Caco-2 (cell line): Measurements from ENCODE around the gene SLC12A9. TPM values are rescaled to one million over a fixed set of nuclear protein-coding genes. Genes with fewer than 3 reads are reported as not detected.

Experiments used
- BruUV-seq: library from RNA; stranded (reverse); fragments of 400-500 nt; replicated peaks from 2 replicates; lab custom pipeline; 2021; lab: Mats Ljungman, UMichigan
- CTCF ChIA-PET: fragments of 300-600 bp; sonication (Branson Sonifier 250); formaldehyde crosslinking; loops from one replicate; lab custom pipeline; 2022; ENCODE audit warnings: antibody characterized with exemption; lab: Charles Lee
- POLR2A ChIA-PET: fragments of 300-600 bp; sonication (Branson Sonifier 250); formaldehyde crosslinking; loops from one replicate; lab custom pipeline; 2022; ENCODE audit warnings: antibody characterized with exemption; lab: Charles Lee
- DNase-seq, 2 experiments: peaks; one replicate each; pipeline versions ENCODE4 v3.0.0 to v3.0.0-alpha.2; 2020 to 2022
- H3K27me3 ChIP-seq: replicated peaks from 2 replicates; pipeline ENCODE4 v1.6.0; 2011; ENCODE audit warnings: low read length; ENCODE audit not compliant: control insufficient read depth, insufficient read depth
- H3K36me3 ChIP-seq: 2 replicates; pipeline ENCODE4 v1.5.1; 2011; ENCODE audit warnings: low read length; ENCODE audit not compliant: control insufficient read depth, insufficient read depth
- H3K4me1 ChIP-seq: fragments of 250-450 bp; sonication (Bioruptor Pico); 2 replicates; pipeline ENCODE4 v1.5.1; 2020; ENCODE audit warnings: mild to moderate bottlenecking
- H3K4me3 ChIP-seq: 2 replicates; pipeline ENCODE4 v1.5.1; 2011; ENCODE audit warnings: low read depth, mild to moderate bottlenecking, control low read depth, low read length
- H3K9me3 ChIP-seq: fragments of 250-450 bp; sonication (Bioruptor Pico); 2 replicates; pipeline ENCODE4 v1.5.1; 2020; ENCODE audit warnings: mild to moderate bottlenecking, moderate library complexity
- H3K27ac Mint-ChIP-seq: one replicate; pipeline ENCODE4 v1.8.0; 2022; ENCODE audit warnings: mixed read lengths; ENCODE audit not compliant: unreplicated experiment
- H3K27me3 Mint-ChIP-seq: one replicate; pipeline ENCODE4 v1.8.0; 2022; ENCODE audit warnings: mixed read lengths; ENCODE audit not compliant: insufficient read depth, unreplicated experiment
- H3K36me3 Mint-ChIP-seq: one replicate; pipeline ENCODE4 v1.8.0; 2022; ENCODE audit warnings: mild to moderate bottlenecking, mixed read lengths; ENCODE audit not compliant: insufficient read depth, unreplicated experiment
- H3K4me1 Mint-ChIP-seq: one replicate; pipeline ENCODE4 v1.8.0; 2022; ENCODE audit warnings: low read depth, mixed read lengths; ENCODE audit not compliant: unreplicated experiment
- H3K4me3 Mint-ChIP-seq: one replicate; pipeline ENCODE4 v1.8.0; 2022; ENCODE audit warnings: mild to moderate bottlenecking, moderate library complexity, mixed read lengths; ENCODE audit not compliant: unreplicated experiment
- H3K9me3 Mint-ChIP-seq: one replicate; pipeline ENCODE4 v1.8.0; 2022; ENCODE audit warnings: mixed read lengths; ENCODE audit not compliant: unreplicated experiment
- CTCF ChIP-seq, 2 experiments: fragments of 200-600 bp in 1 of 2; IDR thresholded peaks; 1 replicate in 1 of 2; 2 replicates in 1 of 2; pipeline versions ENCODE4 v1.5.1 to v1.8.0; 2011 to 2022; ENCODE audit warnings: antibody characterized with exemption in 1 of 2, control low read depth in 1 of 2, inconsistent platforms in 1 of 2, low read depth in 1 of 2, low read length in 1 of 2, mild to moderate bottlenecking in 1 of 2, moderate library complexity in 1 of 2; ENCODE audit not compliant: insufficient read depth in 1 of 2, severe bottlenecking in 1 of 2, unreplicated experiment in 1 of 2
- intact Hi-C: fragments of 100-400 bp; cut with micrococcal nuclease; formaldehyde crosslinking; loops from one replicate; pipeline ENCODE4 v1.10.0; 2022; ENCODE audit not compliant: unreplicated experiment
- total RNA-seq: library from RNA; stranded (reverse); gene quantifications from 2 replicates; pipeline ENCODE4 v1.2.3, GENCODE V29; 2022

Gene SLC12A9
- total RNA-seq, 1 experiment from 2014 or later, result 60.7 TPM

GRCh38 chr7:100860702-100861615 lies 8.4 kb downstream of the SLC12A9 start:
- Mint-ChIP-seq H3K27ac (no peak overlapping the region), H3K9me3 (no peaks in the 10 kb centered on the region), H3K27me3 (no peaks in the 10 kb centered on the region), H3K4me1 (peaks cover 17% of the 10 kb centered on the region), H3K36me3 (peaks cover 67% of the 10 kb centered on the region), H3K4me3 (no peak overlapping the region)
- no TSS peak for BruUV-seq
- peaks cover 5% of the 10 kb centered on the region for H3K36me3 ChIP-seq
- no peak for TF ChIP-seq CTCF (IDR thresholded peaks at IDR 0.05; ENCODE audit: insufficient read depth in 1 of 2, low read depth in 1 of 2, low read length in 1 of 2, severe bottlenecking in 1 of 2, unreplicated experiment in 1 of 2)
- no peaks in the 10 kb centered on the region for H3K9me3 ChIP-seq
- DNase-seq, result no peak
- no peaks in the 10 kb centered on the region for H3K27me3 ChIP-seq
- H3K4me3 ChIP-seq, result no peak overlapping the region
- ChIA-PET POLR2A (no interaction called here), CTCF (no interaction called here)
- intact Hi-C loops, result no loop called here
- H3K4me1 ChIP-seq, result peaks cover 11% of the 10 kb centered on the region

GRCh38 chr7:100861616-100861985 lies 9.1 kb downstream of the SLC12A9 start:
- no TSS peak for BruUV-seq
- Mint-ChIP-seq H3K4me1 (peaks cover 15% of the 10 kb centered on the region), H3K9me3 (no peaks in the 10 kb centered on the region), H3K36me3 (peaks cover 61% of the 10 kb centered on the region), H3K4me3 (no peak overlapping the region), H3K27ac (no peak overlapping the region), H3K27me3 (no peaks in the 10 kb centered on the region)
- DNase-seq, result no peak
- intact Hi-C loops, result no loop called here
- Histone ChIP-seq H3K4me1 (peaks cover 11% of the 10 kb centered on the region), H3K9me3 (no peaks in the 10 kb centered on the region), H3K36me3 (peaks cover 5% of the 10 kb centered on the region), H3K4me3 (no peak overlapping the region), H3K27me3 (no peaks in the 10 kb centered on the region)
- ChIA-PET POLR2A (interaction anchor here (0.9 kb wide), 1 partner anchor 17 kb away, joined by 7 read pairs; no protein-coding TSS in a partner anchor), CTCF (interaction anchor here (0.6 kb wide), 2 partner anchors 14 to 72 kb away, joined by 3 read pairs; no protein-coding TSS in a partner anchor)
- no peak for TF ChIP-seq CTCF (IDR thresholded peaks at IDR 0.05; ENCODE audit: insufficient read depth in 1 of 2, low read depth in 1 of 2, low read length in 1 of 2, severe bottlenecking in 1 of 2, unreplicated experiment in 1 of 2)

DNA sequence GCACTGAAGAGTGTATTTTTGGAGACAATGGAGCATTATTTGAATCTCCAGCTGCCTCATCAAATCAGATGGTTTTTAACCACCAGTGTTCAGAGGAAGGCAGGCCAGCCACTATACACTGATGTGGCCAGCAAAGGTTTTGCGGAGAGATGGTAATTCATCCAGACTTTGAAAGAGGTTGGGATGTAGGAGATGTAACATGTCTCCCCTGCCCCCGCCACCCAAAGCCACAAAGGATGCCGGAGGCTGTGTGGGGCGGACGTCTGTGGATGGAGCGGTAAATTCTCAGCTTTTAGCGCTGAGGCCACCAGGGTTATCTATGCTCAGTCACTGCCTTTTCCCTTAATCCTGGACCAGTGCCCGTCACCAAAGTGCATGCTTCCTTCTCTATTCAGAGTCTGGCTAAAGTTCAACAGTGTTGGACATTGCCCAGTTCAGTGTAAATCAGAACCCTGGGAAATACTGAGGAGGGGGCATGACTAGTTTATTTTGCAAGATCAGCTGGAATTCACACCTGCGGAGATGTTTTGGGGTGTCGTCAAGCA lies 11.0 kb downstream of the SLC12A9 start:
- H3K36me3 Mint-ChIP-seq, result peaks cover 67% of the 10 kb centered on the region
- H3K4me3 ChIP-seq, result no peak overlapping the region
- ChIA-PET POLR2A (no interaction called here), CTCF (no interaction called here)
- DNase-seq, result no peak
- intact Hi-C loops, result no loop called here
- peaks cover 5% of the 10 kb centered on the region for H3K36me3 ChIP-seq
- H3K27me3 ChIP-seq, result no peaks in the 10 kb centered on the region
- H3K9me3 ChIP-seq, result no peaks in the 10 kb centered on the region
- no peak overlapping the region for H3K27ac Mint-ChIP-seq
- H3K4me1 ChIP-seq, result peaks cover 10% of the 10 kb centered on the region
- H3K9me3 Mint-ChIP-seq, result no peaks in the 10 kb centered on the region
- no peaks in the 10 kb centered on the region for H3K27me3 Mint-ChIP-seq
- H3K4me1 Mint-ChIP-seq, result peaks cover 7% of the 10 kb centered on the region
- no TSS peak for BruUV-seq
- TF ChIP-seq CTCF (IDR thresholded peaks at IDR 0.05; ENCODE audit: insufficient read depth in 1 of 2, low read depth in 1 of 2, low read length in 1 of 2, severe bottlenecking in 1 of 2, unreplicated experiment in 1 of 2), result no peak
- no peak overlapping the region for H3K4me3 Mint-ChIP-seq
